IMR-90 (cell line): Measurements from ENCODE around the gene FAM180A. TPM values are rescaled to one million over a fixed set of nuclear protein-coding genes. Genes with fewer than 3 reads are reported as not detected.

Experiments
- ATAC-seq: fragments of 200-7000 bp; cut with Tn5 transposase; 2 replicates; pipeline ENCODE4 v1.9.1; 2020; ENCODE audit warnings: low read depth, mild to moderate bottlenecking, moderate library complexity
- BruUV-seq: library from RNA; stranded (reverse); fragments of 400-500 nt; replicated peaks from 2 replicates; lab custom pipeline; 2021; lab: Mats Ljungman, UMichigan
- CTCF ChIA-PET: fragments of 300-600 bp; formaldehyde crosslinking; extraction: SDS; loops from one replicate; lab custom pipeline; 2021; ENCODE audit warnings: antibody characterized with exemption; lab: Yijun Ruan, JAX
- POLR2A ChIA-PET: fragments of 300-600 bp; sonication (Branson Sonifier 250); formaldehyde crosslinking; loops from one replicate; lab custom pipeline; 2022; ENCODE audit warnings: antibody characterized with exemption; ENCODE audit not compliant: unreplicated experiment; lab: Charles Lee
- DNase-seq: peaks from one replicate; pipeline ENCODE4 v3.0.0; 2013
- H2AFZ ChIP-seq: replicated peaks from 2 replicates; pipeline ENCODE3; 2013; ENCODE audit warnings: low read length, mild to moderate bottlenecking; ENCODE audit not compliant: poor library complexity
- H2AK5ac ChIP-seq: 2 replicates; pipeline ENCODE4 v1.6.1; 2013; ENCODE audit warnings: low read depth, low read length, inconsistent platforms
- H2AK9ac ChIP-seq: replicated peaks from 2 replicates; pipeline ENCODE3; 2013; ENCODE audit warnings: mild to moderate bottlenecking, low read depth, low read length, moderate library complexity; ENCODE audit not compliant: poor library complexity
- H2BK120ac ChIP-seq: 2 replicates; pipeline ENCODE4 v1.6.1; 2013; ENCODE audit warnings: low read depth, low read length, inconsistent platforms
- H2BK15ac ChIP-seq: 3 replicates; pipeline ENCODE4 v1.6.1; 2013; ENCODE audit warnings: low read depth, low read length, inconsistent platforms
- H2BK20ac ChIP-seq: 2 replicates; pipeline ENCODE4 v1.6.1; 2013; ENCODE audit warnings: low read depth, mild to moderate bottlenecking, inconsistent platforms, low read length, moderate library complexity
- H2BK5ac ChIP-seq: 2 replicates; pipeline ENCODE4 v1.6.1; 2013; ENCODE audit warnings: mild to moderate bottlenecking, low read depth, low read length, inconsistent platforms; ENCODE audit not compliant: poor library complexity, severe bottlenecking
- H3K14ac ChIP-seq: replicated peaks from 2 replicates; pipeline ENCODE4 v1.6.1; 2013; ENCODE audit warnings: low read depth, low read length, inconsistent platforms
- H3K18ac ChIP-seq: 2 replicates; pipeline ENCODE4 v1.6.1; 2013; ENCODE audit warnings: low read depth, low read length, control low read depth
- H3K23ac ChIP-seq: 2 replicates; pipeline ENCODE4 v1.6.1; 2013; ENCODE audit warnings: low read depth, low read length, inconsistent platforms
- H3K27ac ChIP-seq: 2 replicates; pipeline ENCODE4 v1.5.1; 2013; ENCODE audit warnings: mild to moderate bottlenecking, control low read depth, low read length; ENCODE audit not compliant: insufficient read depth
- H3K27me3 ChIP-seq: 2 replicates; pipeline ENCODE4 v1.6.1; 2013; ENCODE audit warnings: low read length; ENCODE audit not compliant: control insufficient read depth, insufficient read depth
- H3K36me3 ChIP-seq: 2 replicates; pipeline ENCODE4 v1.6.1; 2013; ENCODE audit warnings: low read length, mixed read lengths; ENCODE audit not compliant: control insufficient read depth, insufficient read depth
- H3K4ac ChIP-seq: 2 replicates; pipeline ENCODE4 v1.6.1; 2013; ENCODE audit warnings: low read depth, low read length, inconsistent platforms
- H3K4me1 ChIP-seq: 2 replicates; pipeline ENCODE4 v1.6.1; 2013; ENCODE audit warnings: low read length, mixed read lengths; ENCODE audit not compliant: control insufficient read depth, insufficient read depth
- H3K4me2 ChIP-seq: 2 replicates; pipeline ENCODE4 v1.6.1; 2013; ENCODE audit warnings: low read depth, mild to moderate bottlenecking, control low read depth, low read length, moderate library complexity
- H3K4me3 ChIP-seq: 2 replicates; pipeline ENCODE4 v1.5.1; 2013; ENCODE audit warnings: low read depth, mild to moderate bottlenecking, control low read depth, low read length, moderate library complexity; ENCODE audit not compliant: insufficient read depth
- H3K56ac ChIP-seq: 2 replicates; pipeline ENCODE4 v1.6.1; 2013; ENCODE audit warnings: low read length, inconsistent platforms; ENCODE audit not compliant: insufficient read depth; ENCODE audit errors: extremely low read depth
- H3K79me1 ChIP-seq, 2 experiments: 2 replicates each; pipeline ENCODE4 v1.6.1; 2013; ENCODE audit warnings: low read length in 2 of 2, inconsistent platforms in 1 of 2, low read depth in 1 of 2
- H3K9ac ChIP-seq: 2 replicates; pipeline ENCODE4 v1.6.1; 2013; ENCODE audit warnings: low read depth, low read length, control low read depth
- H3K9me1 ChIP-seq: 2 replicates; pipeline ENCODE4 v1.6.1; 2013; ENCODE audit warnings: low read length, inconsistent platforms; ENCODE audit not compliant: insufficient read depth
- H3K9me3 ChIP-seq: 2 replicates; pipeline ENCODE4 v1.6.1; 2013; ENCODE audit warnings: low read length; ENCODE audit not compliant: control insufficient read depth, insufficient read depth
- H4K20me1 ChIP-seq: 2 replicates; pipeline ENCODE4 v1.6.1; 2013; ENCODE audit warnings: low read length, inconsistent platforms; ENCODE audit not compliant: insufficient read depth
- H4K5ac ChIP-seq: 2 replicates; pipeline ENCODE4 v1.6.1; 2013; ENCODE audit warnings: mild to moderate bottlenecking, low read depth, low read length, control low read depth
- H4K8ac ChIP-seq, 2 experiments: 2 replicates each; pipeline ENCODE4 v1.6.1; 2013; ENCODE audit warnings: low read depth in 2 of 2, low read length in 2 of 2, control low read depth in 1 of 2, inconsistent platforms in 1 of 2
- H4K91ac ChIP-seq: 2 replicates; pipeline ENCODE4 v1.6.1; 2013; ENCODE audit warnings: low read depth, low read length, inconsistent platforms; ENCODE audit not compliant: insufficient read depth
- CHD1 ChIP-seq: IDR thresholded peaks from 2 replicates; pipeline ENCODE4 v1.6.1; 2012; ENCODE audit warnings: low read depth, low read length, improper control_type of control experiment
- WGBS, 2 experiments: methylation state at CpG; one replicate each; pipeline versions ENCODE4 v1.1.5 to v1.1.7; 2013; ENCODE audit warnings: missing lambda C conversion rate in 2 of 2; ENCODE audit not compliant: insufficient read length in 1 of 2; ENCODE audit errors: extremely low coverage in 2 of 2; 5-methylcytosine and 5-hydroxymethylcytosine counted together
- dilution Hi-C: fragments of 300-500 bp; cut with HindIII; formaldehyde crosslinking; loops from one replicate; pipeline ENCODE4 v1.14.3; 2018; ENCODE audit warnings: low sequenced_read_pairs; ENCODE audit not compliant: unreplicated experiment
- in situ Hi-C: fragments of 300-500 bp; cut with MboI; formaldehyde crosslinking; loops from 3 replicates; pipeline ENCODE4 v1.14.3; 2019; ENCODE audit warnings: low sequenced_read_pairs, inconsistent platforms, mixed read lengths
- intact Hi-C: fragments of 100-400 bp; cut with micrococcal nuclease; formaldehyde crosslinking; loops from 2 replicates; pipeline ENCODE4 v1.10.0; 2022
- polyA plus RNA-seq, 3 experiments: library from polyadenylated mRNA; depleted of rRNA; stranded (reverse); fragments of >200 nt; gene quantifications; 2 replicates each; pipeline ENCODE4 v1.2.3, GENCODE V29; 2012; ENCODE audit warnings: low replicate concordance in 1 of 3
- total RNA-seq: library from RNA; depleted of rRNA; stranded (reverse); fragments of >200 nt; gene quantifications from 2 replicates; pipeline ENCODE4 v1.2.3, GENCODE V29; 2012

The FAM180A gene
- total and polyA plus RNA-seq, 2 of the 4 experiments (the other 2 are of a cell fraction): 1.3 to 2.0 TPM

DNA sequence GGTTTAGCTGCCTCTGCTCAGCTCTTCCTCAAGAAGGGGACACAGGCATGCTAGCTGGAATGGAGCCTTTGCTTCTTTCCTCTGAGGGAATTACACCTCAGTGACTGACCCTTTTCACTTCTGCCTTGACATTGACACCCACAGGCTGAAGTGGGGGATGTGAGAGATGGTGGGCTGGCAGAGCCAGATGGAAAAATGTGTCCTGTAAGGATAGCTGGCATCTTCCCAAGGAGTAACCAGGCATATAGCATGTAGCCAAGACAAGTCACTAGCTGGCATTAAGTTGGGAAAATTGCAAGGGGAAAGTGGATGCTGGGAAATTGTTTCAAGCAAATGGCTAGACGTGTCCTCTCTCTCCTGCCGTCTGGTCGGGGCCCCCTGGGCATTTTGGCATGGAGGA is 66.4 kb downstream of the FAM180A start:
- Histone ChIP-seq H3K4me1 (peaks cover 22% of the 10 kb centered on the region), H3K9me3 (no peaks in the 10 kb centered on the region), H2BK20ac (no peak overlapping the region), H2AK5ac (peak overlapping the region; percentile 72), H3K9me1 (peaks cover 36% of the 10 kb centered on the region), H4K8ac (no peak overlapping the region), H2AK9ac (no peak overlapping the region), H3K4me2 (no peak overlapping the region), H3K56ac (no peak overlapping the region), H3K18ac (no peak overlapping the region), H3K14ac (no peak overlapping the region), H3K4ac (no peak overlapping the region), H2BK15ac (no peak overlapping the region), H2BK120ac (no peak overlapping the region), H3K36me3 (peaks cover 7% of the 10 kb centered on the region), H4K91ac (no peak overlapping the region), H3K27ac (no peak overlapping the region), H3K23ac (no peak overlapping the region), H3K79me1 (peaks cover 42 to 76% of the 10 kb centered on the region in 2 experiments), H3K27me3 (no peaks in the 10 kb centered on the region), H4K5ac (no peak overlapping the region), H2BK5ac (no peak overlapping the region), H2AFZ (no peak overlapping the region), H4K20me1 (0 out of 2 replicates have a peak, but pooled peaks cover 6% of the 10 kb centered on the region), H3K9ac (no peak overlapping the region), H3K4me3 (no peak overlapping the region)
- no peak for TF ChIP-seq CHD1
- ChIA-PET POLR2A (no interaction called here), CTCF (interaction anchor here (2.2 kb wide), 1 partner anchor 9 kb away, joined by 6 read pairs; no protein-coding TSS in a partner anchor)
- intact Hi-C loops (no loop called here), dilution Hi-C loops (no loop called here), in situ Hi-C loops (no loop called here)
- no peak for ATAC-seq
- BruUV-seq: no TSS peak
- DNase-seq: no peak
- WGBS, 2 experiments: no CpG with 5 or more reads among the region's 3 CpGs
